Stimulated activated CD8-positive, alpha-beta memory T cell treated with anti-CD3 and anti-CD28 coated beads, Interleukin-12 subunit alpha, Interleukin-12 subunit beta, amount 100 ng/mL, for 4 hours (primary cell): ENCODE data around the gene TAOK2.
"Not testable (repeated sequence)": the region's sequence is repeated elsewhere in the genome, so short reads cannot be mapped to it uniquely, and the experiment has no call there.

ENCODE experiments used
- DNase-seq: peaks from one replicate; pipeline ENCODE4 v3.0.0-alpha.2; 2020; ENCODE audit warnings: low read depth

Gene TAOK2

DNA sequence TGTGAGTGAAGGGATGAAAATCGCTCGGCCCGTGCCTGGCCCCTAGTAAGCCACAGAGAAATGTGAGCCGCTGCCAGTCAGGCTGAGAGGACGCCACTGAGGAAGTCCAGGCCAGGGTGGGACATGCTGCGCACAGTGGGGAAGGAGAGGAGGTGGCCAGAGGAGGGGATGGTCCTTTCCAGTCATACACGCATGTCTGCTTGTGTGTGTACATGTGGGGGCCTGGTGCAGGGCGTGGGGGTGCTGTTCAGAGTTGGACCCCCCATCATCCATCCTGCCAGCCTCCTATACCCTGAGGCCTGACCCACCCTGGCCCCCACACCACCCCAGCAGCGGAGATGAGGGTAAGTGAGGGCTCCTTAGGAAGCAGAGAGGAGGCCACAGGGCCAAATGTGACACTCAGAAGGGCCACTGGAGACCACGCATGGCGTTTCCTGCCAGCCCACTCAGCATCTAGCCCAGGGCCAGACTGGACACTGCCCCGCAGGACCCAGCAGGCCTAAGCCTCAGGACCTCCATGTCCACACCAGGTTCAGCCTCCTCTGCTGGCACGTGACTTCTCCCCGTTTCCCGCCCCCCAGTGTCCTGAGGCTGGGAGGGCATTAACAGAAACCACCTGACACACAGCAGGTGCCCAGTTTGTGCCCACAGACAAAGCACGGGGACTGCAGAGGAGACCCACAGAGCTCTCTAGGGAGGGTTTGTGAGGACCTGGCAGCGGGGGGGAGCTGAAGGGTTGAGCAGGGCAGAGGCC lies 30.2 kb downstream of the TAOK2 start:
- no peak for DNase-seq

GRCh38 chr16:30004424-30004776 lies 30.7 kb downstream of the TAOK2 start:
- DNase-seq = no peak

GRCh38 chr16:30004811-30005242 lies 31.2 kb downstream of the TAOK2 start:
- DNase-seq = no peak

DNA sequence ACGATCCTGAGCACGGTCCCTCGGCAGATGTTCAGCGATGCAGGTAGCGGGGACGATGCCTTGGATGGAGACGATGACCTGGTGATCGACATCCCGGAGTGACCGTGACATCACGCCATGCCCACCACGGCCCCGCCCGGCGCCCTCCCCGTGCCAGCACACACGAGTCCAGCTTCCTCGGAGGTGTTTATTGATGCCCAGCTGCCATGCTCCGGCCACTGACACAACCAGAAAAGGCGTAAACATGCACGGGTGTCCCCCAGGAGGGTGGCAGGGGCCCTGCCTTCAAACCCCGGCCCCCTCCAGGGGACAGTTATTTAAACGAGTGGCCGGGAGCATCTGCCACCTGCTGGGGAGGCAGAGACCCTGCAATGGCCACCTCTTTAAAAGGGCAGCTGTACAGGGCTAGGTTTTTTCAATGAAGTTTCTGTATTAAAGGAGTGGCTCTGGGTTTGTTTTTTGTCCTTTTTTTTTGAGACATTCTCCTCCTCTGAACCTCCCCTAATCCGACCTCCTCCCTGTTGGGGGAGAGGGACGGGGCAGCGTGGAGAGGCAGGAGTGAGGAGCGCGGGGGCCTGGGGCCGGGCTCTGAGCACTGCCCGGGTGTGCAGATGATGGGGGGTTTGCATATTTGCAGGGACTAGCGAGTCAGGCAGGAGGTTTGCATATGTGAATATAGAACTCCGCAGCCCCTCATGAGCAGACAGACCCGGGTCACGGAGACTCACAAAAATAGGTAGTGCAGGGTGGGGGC lies 31.9 kb downstream of the TAOK2 start:
- DNase-seq = no peak

- DNase-seq = no peak
Observed at GRCh38 chr16:30006095-30006473, 32.4 kb downstream of the TAOK2 start.

GRCh38 chr16:30006659-30007377 lies 33.1 kb downstream of the TAOK2 start:
- DNase-seq = no peak

GRCh38 chr16:30007378-30007895 lies 33.8 kb downstream of the TAOK2 start:
- DNase-seq = no peak

DNA sequence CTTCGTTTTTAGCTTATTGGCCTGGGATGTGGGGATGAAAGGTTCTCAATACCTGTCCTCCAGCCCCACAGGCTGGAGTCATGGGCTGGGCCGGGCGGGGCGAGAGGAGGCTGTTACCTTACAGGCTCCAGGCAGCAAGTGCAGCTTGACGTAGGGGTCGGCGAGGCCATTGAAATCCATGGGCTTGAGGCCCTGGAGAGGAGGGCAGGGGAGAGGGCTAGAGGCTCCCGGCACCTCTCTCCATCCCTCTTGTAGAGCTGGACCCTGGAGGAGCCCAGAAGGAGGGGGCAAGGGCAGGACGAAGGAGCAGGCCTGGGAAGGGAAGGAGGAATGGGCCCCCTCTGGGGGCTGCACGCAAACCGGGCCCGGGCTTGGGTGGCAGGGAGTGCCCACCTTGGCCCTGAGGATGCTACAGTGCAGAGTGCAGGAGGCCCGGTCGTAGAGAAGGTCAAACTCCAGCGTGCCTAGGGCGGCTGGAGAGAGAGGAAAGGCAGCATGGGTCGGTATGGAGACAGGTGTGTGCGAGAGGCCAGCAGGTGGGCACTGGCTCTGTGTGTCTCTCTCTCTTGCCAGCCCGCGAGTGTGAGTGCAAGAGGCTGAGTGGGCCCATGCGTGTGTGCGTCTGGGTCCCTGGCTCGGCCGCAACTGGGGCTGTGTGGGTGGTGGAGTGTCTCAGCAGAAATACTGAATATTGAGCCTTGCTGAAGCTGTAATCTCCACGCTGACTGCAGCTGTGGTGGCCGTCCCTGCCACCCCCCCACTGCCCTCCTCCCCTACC lies 35.6 kb downstream of the TAOK2 start:
- no peak for DNase-seq

GRCh38 chr16:30009990-30010843 lies 36.5 kb downstream of the TAOK2 start:
- no peak for DNase-seq

GRCh38 chr16:30010844-30011713 lies 37.4 kb downstream of the TAOK2 start, which contains the start of gene DOC2A:
DOC2A (minus strand) TSS chr16:30011027; CDS start chr16:30010222, 805 bp downstream.
- no peak for DNase-seq

DNA sequence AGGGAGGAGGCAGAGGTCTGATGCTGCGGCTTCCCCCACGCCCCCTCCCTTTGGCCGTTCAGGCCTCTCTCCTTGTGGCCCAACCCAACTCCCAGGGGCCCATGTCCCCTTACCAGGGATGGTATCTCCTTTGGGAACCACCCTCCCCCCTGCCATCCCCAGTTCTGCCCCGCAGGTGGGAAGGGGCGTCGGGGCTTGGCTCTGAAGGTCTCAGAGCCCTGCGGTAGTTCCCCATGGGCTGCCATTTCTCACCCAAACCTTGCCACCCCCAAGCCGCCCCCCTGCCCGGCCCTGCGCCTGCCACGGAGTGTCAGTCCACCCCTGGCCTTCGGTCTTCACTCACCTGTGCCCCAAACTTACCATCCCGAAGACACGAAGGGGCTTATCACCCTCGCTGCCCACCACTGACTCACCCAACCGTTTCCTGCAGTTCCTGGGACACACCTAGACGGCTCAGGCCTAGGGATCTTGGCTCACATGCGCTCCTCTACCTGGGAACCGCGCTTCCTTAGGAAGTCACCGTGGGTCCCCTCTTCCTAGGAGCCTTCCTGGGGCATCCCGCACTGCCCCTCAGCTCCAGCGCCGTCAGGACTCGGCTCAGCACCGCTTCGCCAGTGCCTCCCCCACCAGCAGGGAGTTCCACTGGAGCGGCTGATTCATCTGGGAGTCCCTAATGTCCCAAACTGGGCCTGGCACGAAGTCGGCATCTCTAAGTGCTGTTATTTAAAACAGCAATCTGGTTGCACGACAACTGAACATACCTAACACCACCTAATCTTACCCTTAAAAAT lies 38.2 kb downstream of the TAOK2 start:
- DNase-seq = no peak

- not testable (repeated sequence) for DNase-seq
Observed at GRCh38 chr16:30012598-30012997, 38.9 kb downstream of the TAOK2 start.

DNA sequence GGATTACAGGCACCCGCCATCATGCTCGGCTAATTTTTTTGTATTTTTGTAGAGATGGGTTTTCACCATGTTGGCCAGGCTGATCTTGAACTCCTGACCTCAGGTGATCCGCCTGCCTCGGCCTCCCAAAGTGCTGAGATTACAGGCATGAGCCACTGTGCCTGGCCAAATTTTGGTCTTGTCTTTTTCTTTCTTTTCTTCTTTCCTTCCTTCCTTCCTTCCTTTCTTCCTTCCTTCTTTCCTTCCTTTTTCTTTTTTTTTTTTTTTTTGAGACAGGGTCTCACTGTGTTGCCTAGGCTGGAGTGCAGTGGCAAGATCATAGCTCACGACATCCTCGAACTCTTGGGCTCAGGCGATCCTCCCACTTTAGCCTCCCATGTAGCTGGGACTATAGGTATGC lies 41.8 kb downstream of the TAOK2 start:
- DNase-seq = not testable (repeated sequence)

DNA sequence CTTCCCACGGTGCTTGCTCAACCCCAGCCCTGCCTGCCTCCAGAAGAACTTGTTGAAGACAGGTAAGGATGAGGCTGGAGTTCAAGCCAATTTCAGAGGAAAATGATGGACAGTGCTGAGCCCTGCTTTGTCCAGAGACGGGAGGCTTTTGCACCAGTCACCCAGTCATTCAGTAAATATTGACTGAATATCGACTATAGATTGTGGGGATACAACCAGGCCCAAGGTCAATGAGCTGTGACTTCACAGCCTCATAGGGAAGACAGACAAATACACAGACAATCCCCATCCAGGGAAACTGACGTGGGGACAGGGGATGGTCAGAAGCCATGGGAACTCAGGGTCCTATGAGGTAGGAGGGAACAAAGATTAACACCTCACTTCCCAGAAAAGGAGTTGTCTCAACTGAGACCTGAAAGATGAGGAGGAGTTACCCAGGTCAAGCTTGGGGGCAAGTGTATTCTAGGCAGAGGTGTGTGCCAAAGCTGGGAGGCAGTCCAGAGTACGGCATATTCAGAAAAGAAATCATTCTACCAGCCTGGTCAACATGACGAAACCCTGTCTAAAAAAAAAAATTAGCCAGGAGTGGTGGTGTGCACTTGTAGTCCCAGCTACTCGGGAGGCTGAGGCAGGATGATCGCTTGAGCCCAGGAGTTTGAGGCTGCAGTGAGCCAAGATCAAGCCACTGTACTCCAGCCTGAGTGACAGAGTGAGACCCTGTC lies 43.0 kb downstream of the TAOK2 start:
- no peak for DNase-seq

GRCh38 chr16:30017277-30017656 lies 43.6 kb downstream of the TAOK2 start:
- no peak for DNase-seq

- not testable (repeated sequence) for DNase-seq
Observed at GRCh38 chr16:30017937-30018336, 44.3 kb downstream of the TAOK2 start.

DNA sequence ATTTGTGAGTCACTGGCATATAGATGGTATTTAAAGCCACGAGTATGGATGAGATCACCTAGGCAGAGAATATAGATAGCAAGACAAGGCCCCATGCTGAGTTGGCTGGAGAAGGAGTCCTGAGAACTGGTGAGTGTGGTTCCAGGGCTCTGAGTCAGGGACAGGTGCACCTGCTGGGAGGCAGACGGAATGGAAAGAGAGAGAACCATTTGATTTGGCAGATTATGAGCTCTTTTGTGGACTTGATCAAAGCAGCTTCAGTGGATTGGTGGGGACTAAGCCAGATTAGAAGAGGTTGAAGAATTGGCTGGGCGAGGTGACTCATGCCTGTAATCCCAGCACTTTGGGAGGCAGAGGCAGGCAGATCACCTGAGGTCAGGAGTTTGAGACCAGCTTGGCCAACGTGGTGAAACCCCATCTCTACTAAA lies 45.1 kb downstream of the TAOK2 start:
- DNase-seq = no peak

DNA sequence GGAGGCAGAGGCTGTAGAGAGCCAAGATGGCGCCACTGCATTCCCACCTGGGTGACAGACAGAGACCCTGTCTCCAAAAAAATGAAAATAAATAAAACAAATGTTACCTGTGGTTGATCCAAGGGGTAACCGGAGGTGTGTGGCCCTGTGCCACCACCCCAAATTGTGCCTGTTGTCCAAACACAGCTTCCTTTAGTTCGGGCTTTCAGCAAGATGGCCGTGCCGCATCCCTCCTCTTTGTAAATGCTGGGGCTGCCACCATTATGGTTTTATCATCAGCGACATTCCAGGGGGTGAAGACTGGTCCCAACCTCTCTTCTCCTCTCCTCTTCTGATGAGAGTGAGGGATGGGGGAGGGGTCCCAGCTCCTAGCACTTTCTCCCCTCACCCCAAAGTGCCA lies 49.2 kb downstream of the TAOK2 start, which contains the start of gene C16orf92:
TSS of gene C16orf92 (plus strand) at position 312 of the 400 bp plus-strand sequence. CDS start 143 bp downstream, outside the sequence.
- no peak for DNase-seq
